NT2/D1 (cell line): ENCODE results near the gene AFP.

Experiments used
- SUZ12 ChIP-seq: IDR thresholded peaks from 2 replicates; pipeline ENCODE4 v1.6.1; 2011; ENCODE audit not compliant: insufficient read length, insufficient read depth; ENCODE audit errors: extremely low read depth
- YY1 ChIP-seq: IDR thresholded peaks from 2 replicates; pipeline ENCODE4 v1.6.1; 2011; ENCODE audit not compliant: insufficient read length, insufficient read depth
- ZNF274 ChIP-seq: IDR thresholded peaks from 2 replicates; pipeline ENCODE4 v1.6.1; 2011; ENCODE audit warnings: mild to moderate bottlenecking, low read depth, low read length

DNA sequence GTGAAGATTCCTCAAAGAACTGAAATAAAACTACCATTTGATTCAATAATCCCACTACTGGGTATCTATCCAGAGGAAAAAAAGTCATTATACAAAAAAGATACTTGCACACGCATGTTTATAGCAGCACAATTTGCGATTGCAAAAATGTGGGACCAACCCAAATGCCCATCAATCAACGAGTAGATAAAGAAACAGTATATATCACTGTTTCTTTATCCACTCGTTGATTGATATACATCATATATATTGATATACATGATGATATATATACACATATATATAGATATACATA is 13.6 kb upstream of the AFP start:
- TF ChIP-seq YY1 (no peak), SUZ12 (no peak), ZNF274 (no peak)
